CD4-positive, CD25-positive, alpha-beta regulatory T cell (primary cell): Measurements from ENCODE around the gene MED16. TPM values are rescaled to one million over a fixed set of nuclear protein-coding genes. Genes with fewer than 3 reads are reported as not detected.
A peak's percentile ranks its signal among the peaks of the same experiment; 100 is the strongest.

ENCODE experiments used
- ATAC-seq, 2 donors: fragments of 150-1000 bp; cut with Tn5 transposase; one replicate each; pipeline ENCODE4 v1.10.0; 2021; ENCODE audit warnings: low read depth in 2 of 2, moderate number of reproducible peaks in 2 of 2, moderate library complexity in 1 of 2
- DNase-seq, 3 donors: peaks; one replicate each; pipeline versions ENCODE4 v3.0.0 to v3.0.0-alpha.2; 2012 to 2022; ENCODE audit warnings: mixed read lengths in 1 of 3
- H3K27ac ChIP-seq: one replicate; pipeline ENCODE4 v1.7.0; 2013; ENCODE audit warnings: mild to moderate bottlenecking, low read length; ENCODE audit not compliant: insufficient read depth, poor library complexity, severe bottlenecking
- H3K27me3 ChIP-seq: one replicate; pipeline ENCODE4 v1.7.0; 2013; ENCODE audit warnings: low read length; ENCODE audit not compliant: control insufficient read depth, insufficient read depth
- H3K36me3 ChIP-seq: one replicate; pipeline ENCODE4 v1.7.0; 2013; ENCODE audit warnings: mild to moderate bottlenecking, low read length, moderate library complexity; ENCODE audit not compliant: control insufficient read depth, insufficient read depth
- H3K4me1 ChIP-seq: 2 replicates; pipeline ENCODE4 v1.7.0; 2013; ENCODE audit warnings: mild to moderate bottlenecking, low read length; ENCODE audit not compliant: insufficient read depth, control insufficient read depth, poor library complexity, severe bottlenecking
- H3K4me3 ChIP-seq: one replicate; pipeline ENCODE4 v1.7.0; 2013; ENCODE audit warnings: low read depth, mild to moderate bottlenecking, low read length, moderate library complexity
- H3K9me3 ChIP-seq, 2 experiments: 1 replicate in 1 of 2; 2 replicates in 1 of 2; pipeline ENCODE4 v1.7.0; 2013; ENCODE audit warnings: low read length in 2 of 2, mild to moderate bottlenecking in 1 of 2, moderate library complexity in 1 of 2; ENCODE audit not compliant: control insufficient read depth in 2 of 2
- H3K27ac Mint-ChIP-seq, 3 donors: one replicate each; pipeline ENCODE4 v1.8.0; 2020 to 2022; ENCODE audit warnings: mild to moderate bottlenecking in 3 of 3, mixed read lengths in 3 of 3, moderate library complexity in 2 of 3
- H3K27me3 Mint-ChIP-seq: one replicate; pipeline ENCODE4 v1.8.0; 2022; ENCODE audit warnings: mild to moderate bottlenecking, mixed read lengths
- H3K36me3 Mint-ChIP-seq: one replicate; pipeline ENCODE4 v1.8.0; 2020; ENCODE audit warnings: mixed read lengths
- H3K4me1 Mint-ChIP-seq, 4 donors: one replicate each; pipeline ENCODE4 v1.8.0; 2020 to 2022; ENCODE audit warnings: mixed read lengths in 4 of 4, mild to moderate bottlenecking in 1 of 4
- H3K4me3 Mint-ChIP-seq, 4 donors: one replicate each; pipeline ENCODE4 v1.8.0; 2020 to 2022; ENCODE audit warnings: mild to moderate bottlenecking in 4 of 4, mixed read lengths in 4 of 4, moderate library complexity in 3 of 4
- H3K9me3 Mint-ChIP-seq, 7 donors: one replicate each; pipeline ENCODE4 v1.8.0; 2020 to 2022; ENCODE audit warnings: mixed read lengths in 7 of 7, mild to moderate bottlenecking in 3 of 7, moderate library complexity in 2 of 7
- polyA plus RNA-seq, 4 donors: library from polyadenylated mRNA; unstranded; fragments of 300-500 nt; fragmentation: Illumina TruSeq; gene quantifications; one replicate each; pipeline ENCODE4 v1.2.3, GENCODE V29; 2021
- total RNA-seq: library from RNA; stranded (reverse); gene quantifications from one replicate; pipeline ENCODE4 v1.2.3, GENCODE V29; 2022

MED16 gene
- total RNA-seq (71.5 TPM), polyA plus RNA-seq (10 to 100 TPM; 61.9 to 91.7 (median 81.4) TPM)

- ATAC-seq (peak; percentile 83), DNase-seq (peak; percentile 86 to 96 (median 96))
- Mint-ChIP-seq H3K27me3 (peaks cover 5% of the 10 kb centered on the region), H3K27ac (peak within 1 kb of the TSS; percentile 97 to 100 (median 99)), H3K4me3 (peak within 1 kb of the TSS; percentile 93 to 96 (median 94)), H3K9me3 (no peaks in the 10 kb centered on the region), H3K4me1 (peaks cover 4 to 56% (median 14%) of the 10 kb centered on the region in 4 donors), H3K36me3 (peaks cover 7% of the 10 kb centered on the region)
- Histone ChIP-seq H3K4me3 (peak within 1 kb of the TSS; percentile 88), H3K36me3 (peaks cover 30% of the 10 kb centered on the region), H3K27ac (peak within 1 kb of the TSS; percentile 88), H3K4me1 (peaks cover 19% of the 10 kb centered on the region), H3K9me3 (no peaks in the 10 kb centered on the region), H3K27me3 (no peaks in the 10 kb centered on the region)
Observed at GRCh38 chr19:892894-893689, at the start of gene MED16, which contains the start of gene RNU6-9. MED16 (minus strand) TSS chr19:893187; CDS start chr19:891131, 2,056 bp downstream. RNU6-9 (plus strand) TSS chr19:893484.

GRCh38 chr19:942133-942645 is 49.2 kb upstream of the MED16 start:
- H3K4me3 Mint-ChIP-seq: no peak overlapping the region

GRCh38 chr19:941292-942132 is 48.5 kb upstream of the MED16 start:
- DNase-seq: no peak
- Histone ChIP-seq H3K9me3 (no peaks in the 10 kb centered on the region), H3K4me1 (peaks cover 18% of the 10 kb centered on the region), H3K27me3 (no peaks in the 10 kb centered on the region), H3K4me3 (peak overlapping the region; percentile 53), H3K27ac (peak overlapping the region; percentile 66), H3K36me3 (no peaks in the 10 kb centered on the region)
- Mint-ChIP-seq H3K27ac (peak overlapping the region in 2 of 3 donors; percentile 32 to 70), H3K9me3 (peaks cover 0 to 3% (median 0%) of the 10 kb centered on the region in 7 donors), H3K4me1 (peaks cover 0 to 33% (median 19%) of the 10 kb centered on the region in 4 donors), H3K27me3 (no peaks in the 10 kb centered on the region), H3K4me3 (peak overlapping the region; percentile 21 to 83 (median 78)), H3K36me3 (peaks cover 3% of the 10 kb centered on the region)
- ATAC-seq: no peak

More at GRCh38 chr19:942133-942645, 49.2 kb upstream of the MED16 start:
- Histone ChIP-seq H3K9me3 (no peaks in the 10 kb centered on the region), H3K4me1 (peaks cover 18% of the 10 kb centered on the region), H3K36me3 (no peaks in the 10 kb centered on the region), H3K27ac (no peak overlapping the region), H3K27me3 (no peaks in the 10 kb centered on the region), H3K4me3 (no peak overlapping the region)
- ATAC-seq (no peak), DNase-seq (no peak)
- H3K27ac Mint-ChIP-seq: no peak overlapping the region
- H3K36me3 Mint-ChIP-seq: peaks cover 3% of the 10 kb centered on the region
- H3K27me3 Mint-ChIP-seq: no peaks in the 10 kb centered on the region
- H3K9me3 Mint-ChIP-seq: peaks cover 0 to 3% (median 0%) of the 10 kb centered on the region in 7 donors
- H3K4me1 Mint-ChIP-seq: peaks cover 0 to 28% (median 18%) of the 10 kb centered on the region in 4 donors

GRCh38 chr19:940591-941291 is 47.8 kb upstream of the MED16 start:
- no peaks in the 10 kb centered on the region for H3K27me3 Mint-ChIP-seq
- peak overlapping the region; percentile 76 to 100 (median 87) for H3K27ac Mint-ChIP-seq
- peaks cover 0 to 33% (median 19%) of the 10 kb centered on the region in 4 donors for H3K4me1 Mint-ChIP-seq
- peak; percentile 73 to 78 for ATAC-seq
- H3K9me3 ChIP-seq: no peaks in the 10 kb centered on the region
- no peaks in the 10 kb centered on the region for H3K36me3 ChIP-seq
- no peaks in the 10 kb centered on the region for H3K27me3 ChIP-seq
- peaks cover 0 to 3% (median 0%) of the 10 kb centered on the region in 7 donors for H3K9me3 Mint-ChIP-seq
- H3K4me3 Mint-ChIP-seq: peak overlapping the region; percentile 78 to 83 (median 81)
- peaks cover 3% of the 10 kb centered on the region for H3K36me3 Mint-ChIP-seq
- peak; percentile 64 to 73 (median 72) for DNase-seq
- H3K27ac ChIP-seq: peak overlapping the region; percentile 66
- H3K4me3 ChIP-seq: peak overlapping the region; percentile 53
- H3K4me1 ChIP-seq: peaks cover 18% of the 10 kb centered on the region

GRCh38 chr19:939922-940321 is 46.9 kb upstream of the MED16 start:
- Mint-ChIP-seq H3K4me3 (peak overlapping the region; percentile 78 to 83 (median 80)), H3K27me3 (no peaks in the 10 kb centered on the region), H3K4me1 (peaks cover 0 to 35% (median 18%) of the 10 kb centered on the region in 4 donors), H3K27ac (peak overlapping the region; percentile 76 to 100 (median 87)), H3K9me3 (peaks cover 0 to 3% (median 0%) of the 10 kb centered on the region in 7 donors), H3K36me3 (peaks cover 3% of the 10 kb centered on the region)
- Histone ChIP-seq H3K27me3 (no peaks in the 10 kb centered on the region), H3K4me1 (peaks cover 18% of the 10 kb centered on the region), H3K27ac (peak overlapping the region; percentile 66), H3K36me3 (no peaks in the 10 kb centered on the region), H3K9me3 (no peaks in the 10 kb centered on the region), H3K4me3 (no peak overlapping the region)
- ATAC-seq (no peak), DNase-seq (no peak)

- Mint-ChIP-seq H3K4me3 (peak overlapping the region in 1 of 4 donors; percentile 13), H3K4me1 (peaks cover 0 to 35% (median 18%) of the 10 kb centered on the region in 4 donors), H3K9me3 (peaks cover 0 to 3% (median 0%) of the 10 kb centered on the region in 7 donors), H3K27ac (peak overlapping the region in 1 of 3 donors; percentile 87), H3K36me3 (peaks cover 3% of the 10 kb centered on the region), H3K27me3 (no peaks in the 10 kb centered on the region)
- no peak overlapping the region for H3K27ac ChIP-seq
- H3K36me3 ChIP-seq: no peaks in the 10 kb centered on the region
- no peak for ATAC-seq
- no peak overlapping the region for H3K4me3 ChIP-seq
- peaks cover 18% of the 10 kb centered on the region for H3K4me1 ChIP-seq
- H3K9me3 ChIP-seq: no peaks in the 10 kb centered on the region
- no peaks in the 10 kb centered on the region for H3K27me3 ChIP-seq
- no peak for DNase-seq
Observed at GRCh38 chr19:939439-939838, 46.5 kb upstream of the MED16 start.
